H9 (cell line): ENCODE measurements around the gene PGBD2. TPM values are rescaled to one million over a fixed set of nuclear protein-coding genes. Genes with fewer than 3 reads are reported as not detected.

Experiments used
- DNase-seq: peaks from one replicate; pipeline ENCODE4 v3.0.0-alpha.2; 2017
- H2AFZ ChIP-seq: one replicate; pipeline ENCODE4 v1.6.1; 2013; ENCODE audit warnings: mild to moderate bottlenecking, low read length, control low read depth, moderate library complexity
- H2AK5ac ChIP-seq: 2 replicates; pipeline ENCODE4 v1.6.1; 2013; ENCODE audit warnings: low read length, control low read depth, mixed read lengths; ENCODE audit not compliant: insufficient read length
- H2BK120ac ChIP-seq: one replicate; pipeline ENCODE4 v1.6.1; 2013; ENCODE audit warnings: low read depth, mild to moderate bottlenecking, low read length, control low read depth, inconsistent platforms; ENCODE audit not compliant: poor library complexity, severe bottlenecking
- H2BK12ac ChIP-seq: 2 replicates; pipeline ENCODE4 v1.6.1; 2013; ENCODE audit warnings: low read length, control low read depth, mixed read lengths, low read depth; ENCODE audit not compliant: insufficient read length
- H2BK15ac ChIP-seq: 2 replicates; pipeline ENCODE4 v1.6.1; 2013; ENCODE audit warnings: low read depth, low read length, control low read depth
- H2BK20ac ChIP-seq: one replicate; pipeline ENCODE4 v1.6.1; 2013; ENCODE audit warnings: low read depth, mild to moderate bottlenecking, low read length, control low read depth, inconsistent platforms; ENCODE audit not compliant: poor library complexity, severe bottlenecking
- H2BK5ac ChIP-seq: 2 replicates; pipeline ENCODE4 v1.6.1; 2013; ENCODE audit warnings: low read length, control low read depth, mixed read lengths; ENCODE audit not compliant: insufficient read length
- H3K14ac ChIP-seq: 2 replicates; pipeline ENCODE4 v1.6.1; 2013; ENCODE audit warnings: low read length, control low read depth; ENCODE audit not compliant: insufficient read depth
- H3K18ac ChIP-seq: 2 replicates; pipeline ENCODE4 v1.6.1; 2013; ENCODE audit warnings: low read depth, mild to moderate bottlenecking, mixed read lengths, low read length, control low read depth; ENCODE audit not compliant: insufficient read length
- H3K23ac ChIP-seq: 2 replicates; pipeline ENCODE4 v1.6.1; 2013; ENCODE audit warnings: low read length, control low read depth, mixed read lengths, low read depth; ENCODE audit not compliant: insufficient read length
- H3K23me2 ChIP-seq: 2 replicates; pipeline ENCODE4 v1.6.1; 2013; ENCODE audit warnings: low read depth, mild to moderate bottlenecking, mixed read lengths, low read length, control low read depth; ENCODE audit not compliant: insufficient read length, poor library complexity, severe bottlenecking
- H3K27ac ChIP-seq: 2 replicates; pipeline ENCODE4 v1.5.1; 2013; ENCODE audit warnings: low read length, control low read depth, mixed read lengths, low read depth; ENCODE audit not compliant: insufficient read length
- H3K27me3 ChIP-seq: 2 replicates; pipeline ENCODE4 v1.6.1; 2013; ENCODE audit warnings: low read length, control low read depth, inconsistent platforms; ENCODE audit not compliant: insufficient read depth
- H3K4ac ChIP-seq: 2 replicates; pipeline ENCODE4 v1.6.1; 2013; ENCODE audit warnings: low read depth, mild to moderate bottlenecking, control low read depth, inconsistent platforms, low read length, moderate library complexity
- H3K4me1 ChIP-seq: 2 replicates; pipeline ENCODE4 v1.6.1; 2013; ENCODE audit warnings: low read length, control low read depth, inconsistent platforms; ENCODE audit not compliant: insufficient read depth
- H3K4me2 ChIP-seq: 2 replicates; pipeline ENCODE4 v1.6.1; 2013; ENCODE audit warnings: low read length, control low read depth, mixed read lengths; ENCODE audit not compliant: insufficient read length, insufficient read depth
- H3K56ac ChIP-seq: 2 replicates; pipeline ENCODE4 v1.6.1; 2013; ENCODE audit warnings: low read depth, mild to moderate bottlenecking, mixed read lengths, low read length, control low read depth; ENCODE audit not compliant: insufficient read length
- H3K79me1 ChIP-seq: 2 replicates; pipeline ENCODE4 v1.6.1; 2013; ENCODE audit warnings: low read depth, mild to moderate bottlenecking, moderate library complexity, low read length, control low read depth, inconsistent platforms; ENCODE audit not compliant: insufficient read depth, poor library complexity, severe bottlenecking
- H3K79me2 ChIP-seq: 2 replicates; pipeline ENCODE4 v1.6.1; 2013; ENCODE audit warnings: low read length, control low read depth, inconsistent platforms; ENCODE audit not compliant: insufficient read depth
- H3K9ac ChIP-seq: 2 replicates; pipeline ENCODE4 v1.6.1; 2013; ENCODE audit warnings: low read length, control low read depth, mixed read lengths; ENCODE audit not compliant: insufficient read length; ENCODE audit errors: extremely low read depth
- H3K9me3 ChIP-seq: one replicate; pipeline ENCODE4 v1.6.1; 2013; ENCODE audit warnings: low read depth, low read length, inconsistent platforms; ENCODE audit not compliant: control insufficient read depth
- H3T11ph ChIP-seq: one replicate; pipeline ENCODE4 v1.6.1; 2013; ENCODE audit warnings: mild to moderate bottlenecking, low read length, control low read depth, inconsistent platforms
- H4K20me1 ChIP-seq: one replicate; pipeline ENCODE4 v1.6.1; 2013; ENCODE audit not compliant: control insufficient read depth, insufficient read length, insufficient read depth
- H4K5ac ChIP-seq: 2 replicates; pipeline ENCODE4 v1.6.1; 2013; ENCODE audit warnings: low read depth, mild to moderate bottlenecking, mixed read lengths, low read length, control low read depth; ENCODE audit not compliant: insufficient read length
- H4K8ac ChIP-seq: replicated peaks from 2 replicates; pipeline ENCODE4 v1.6.1; 2013; ENCODE audit warnings: low read length, control low read depth, mixed read lengths, low read depth; ENCODE audit not compliant: insufficient read length
- H4K91ac ChIP-seq: 2 replicates; pipeline ENCODE4 v1.6.1; 2013; ENCODE audit warnings: low read depth, mild to moderate bottlenecking, moderate library complexity, mixed read lengths, low read length, control low read depth; ENCODE audit not compliant: insufficient read length
- H3K27ac Mint-ChIP-seq, 3 experiments: 2 replicates in 2 of 3; 3 replicates in 1 of 3; pipeline ENCODE4 v1.8.0; 2020 to 2021; ENCODE audit warnings: mixed read lengths in 3 of 3, mild to moderate bottlenecking in 1 of 3, moderate library complexity in 1 of 3
- H3K27me3 Mint-ChIP-seq: 2 replicates; pipeline ENCODE4 v1.8.0; 2021; ENCODE audit warnings: low read depth, mild to moderate bottlenecking, moderate library complexity, mixed read lengths
- H3K36me3 Mint-ChIP-seq, 3 experiments: 2 replicates in 2 of 3; 3 replicates in 1 of 3; pipeline ENCODE4 v1.8.0; 2020 to 2021; ENCODE audit warnings: low read depth in 3 of 3, mixed read lengths in 3 of 3; ENCODE audit not compliant: insufficient read depth in 1 of 3
- H3K4me1 Mint-ChIP-seq, 2 experiments: 2 replicates each; pipeline ENCODE4 v1.8.0; 2020; ENCODE audit warnings: mixed read lengths in 2 of 2
- H3K4me3 Mint-ChIP-seq, 2 experiments: 2 replicates in 1 of 2; 3 replicates in 1 of 2; pipeline ENCODE4 v1.8.0; 2020 to 2021; ENCODE audit warnings: mild to moderate bottlenecking in 2 of 2, mixed read lengths in 2 of 2, moderate library complexity in 1 of 2
- H3K9me3 Mint-ChIP-seq, 2 experiments: 2 replicates in 1 of 2; 3 replicates in 1 of 2; pipeline ENCODE4 v1.8.0; 2020; ENCODE audit warnings: mild to moderate bottlenecking in 2 of 2, mixed read lengths in 2 of 2, moderate library complexity in 1 of 2
- WGBS: extraction: QIAGEN DNeasy Blood & Tissue Kit; methylation state at CpG from one replicate; pipeline ENCODE4 v1.1.7; 2013; ENCODE audit warnings: missing lambda C conversion rate, low lambda C conversion rate, mixed read lengths; ENCODE audit not compliant: insufficient read length; ENCODE audit errors: extremely low coverage; 5-methylcytosine and 5-hydroxymethylcytosine counted together
- total RNA-seq: library from RNA; stranded (reverse); gene quantifications from 2 replicates; pipeline ENCODE4 v1.2.1, GENCODE V29; 2021
- TF ChIP-seq, protein P1 (sequence below): fragments of 200-600 bp; sonication (generic); conservative IDR thresholded peaks from 3 replicates; pipeline ENCODE4 v1.8.0; 2021; ENCODE audit warnings: antibody characterized with exemption, mild to moderate bottlenecking

Gene PGBD2
- total RNA-seq, 1 experiment from 2014 or later = 10.4 TPM

GRCh38 chr1:248913933-248914332 is 7.9 kb downstream of the PGBD2 start:
- no peak overlapping the region for H3K4me3 Mint-ChIP-seq
- WGBS = no CpG with 5 or more reads among the region's 2 CpGs

More at GRCh38 chr1:248913933-248914332, 7.9 kb downstream of the PGBD2 start:
- Histone ChIP-seq H3T11ph (no peak overlapping the region), H3K4me2 (no peak overlapping the region), H3K56ac (no peak overlapping the region), H3K27me3 (no peaks in the 10 kb centered on the region), H3K23me2 (no peaks in the 10 kb centered on the region), H2BK5ac (no peak overlapping the region), H3K9me3 (no peaks in the 10 kb centered on the region), H3K14ac (no peak overlapping the region), H2BK15ac (no peak overlapping the region), H3K9ac (no peak overlapping the region), H3K23ac (no peak overlapping the region), H2AFZ (no peak overlapping the region), H3K18ac (no peak overlapping the region), H2AK5ac (no peak overlapping the region), H4K91ac (no peak overlapping the region), H3K79me2 (no peaks in the 10 kb centered on the region; the same call in 1 of the 2 replicates), H4K5ac (no peak overlapping the region), H2BK12ac (no peak overlapping the region), H3K4me1 (no peaks in the 10 kb centered on the region), H4K8ac (no peak overlapping the region), H3K27ac (no peak overlapping the region), H3K79me1 (no peaks in the 10 kb centered on the region), H2BK120ac (no peak overlapping the region), H2BK20ac (no peak overlapping the region), H3K4ac (no peak overlapping the region), H4K20me1 (no peaks in the 10 kb centered on the region)
- Mint-ChIP-seq H3K9me3 (no peaks in the 10 kb centered on the region; a peak in 1 of 5 replicates), H3K27ac (no peak overlapping the region), H3K27me3 (no peaks in the 10 kb centered on the region), H3K36me3 (peaks cover 41 to 74% (median 51%) of the 10 kb centered on the region in 3 experiments), H3K4me1 (no peaks in the 10 kb centered on the region)
- TF ChIP-seq, protein P1, sequence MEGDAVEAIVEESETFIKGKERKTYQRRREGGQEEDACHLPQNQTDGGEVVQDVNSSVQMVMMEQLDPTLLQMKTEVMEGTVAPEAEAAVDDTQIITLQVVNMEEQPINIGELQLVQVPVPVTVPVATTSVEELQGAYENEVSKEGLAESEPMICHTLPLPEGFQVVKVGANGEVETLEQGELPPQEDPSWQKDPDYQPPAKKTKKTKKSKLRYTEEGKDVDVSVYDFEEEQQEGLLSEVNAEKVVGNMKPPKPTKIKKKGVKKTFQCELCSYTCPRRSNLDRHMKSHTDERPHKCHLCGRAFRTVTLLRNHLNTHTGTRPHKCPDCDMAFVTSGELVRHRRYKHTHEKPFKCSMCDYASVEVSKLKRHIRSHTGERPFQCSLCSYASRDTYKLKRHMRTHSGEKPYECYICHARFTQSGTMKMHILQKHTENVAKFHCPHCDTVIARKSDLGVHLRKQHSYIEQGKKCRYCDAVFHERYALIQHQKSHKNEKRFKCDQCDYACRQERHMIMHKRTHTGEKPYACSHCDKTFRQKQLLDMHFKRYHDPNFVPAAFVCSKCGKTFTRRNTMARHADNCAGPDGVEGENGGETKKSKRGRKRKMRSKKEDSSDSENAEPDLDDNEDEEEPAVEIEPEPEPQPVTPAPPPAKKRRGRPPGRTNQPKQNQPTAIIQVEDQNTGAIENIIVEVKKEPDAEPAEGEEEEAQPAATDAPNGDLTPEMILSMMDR = no peak
- no peak for DNase-seq
